GM19468 (cell line): ENCODE measurements around the gene CREB3L2.
"Not testable (repeated sequence)": the region's sequence is repeated elsewhere in the genome, so short reads cannot be mapped to it uniquely, and the experiment has no call there.

ENCODE experiments used
- ATAC-seq: cut with Tn5 transposase; IDR thresholded peaks from one replicate; pipeline ENCODE4 v1.9.1; 2021; ENCODE audit warnings: mild to moderate bottlenecking, moderate library complexity, moderate number of reproducible peaks; ENCODE audit not compliant: unreplicated experiment; ENCODE audit errors: extremely low read depth

Gene CREB3L2

DNA sequence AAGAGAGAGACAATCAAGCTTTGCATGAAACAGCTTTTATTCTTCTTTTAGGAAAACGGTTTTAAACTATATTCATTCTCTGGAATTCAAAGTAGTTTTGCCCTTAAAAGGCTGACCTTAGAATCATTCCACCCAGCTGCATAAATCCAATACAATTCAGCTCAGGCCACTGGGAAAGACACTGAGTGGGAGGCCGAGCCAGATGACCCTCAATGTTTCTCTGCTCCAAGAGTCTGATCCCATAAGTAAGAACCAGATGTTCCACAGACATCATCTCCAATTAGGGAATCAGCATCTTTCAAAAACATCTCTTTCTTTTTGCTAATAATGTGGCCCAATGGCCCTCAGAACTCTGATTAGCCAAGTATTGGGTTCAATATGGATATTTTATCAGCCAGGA is 26.1 kb downstream of the CREB3L2 start:
- no peak for ATAC-seq

- ATAC-seq, result no peak
Observed at GRCh38 chr7:137975221-137975620, 26.7 kb downstream of the CREB3L2 start.

DNA sequence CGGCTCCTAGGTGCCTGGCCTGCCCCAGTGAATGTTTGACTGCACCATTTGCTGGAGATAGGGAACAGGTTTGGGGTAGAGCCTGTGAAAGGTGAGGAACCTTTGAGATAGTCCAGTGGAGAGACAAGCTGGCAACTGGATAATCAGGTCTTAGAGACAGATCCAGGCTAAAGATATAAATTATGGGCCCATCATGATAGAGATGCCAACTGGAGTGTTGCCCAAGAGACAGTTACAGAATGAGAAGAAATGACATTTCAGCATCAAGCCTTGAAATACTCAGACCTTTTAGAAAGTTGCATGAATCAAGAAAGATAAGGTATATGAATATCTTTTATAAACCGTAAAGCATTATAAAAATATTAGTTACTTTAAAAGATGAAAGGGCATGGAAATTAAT is 27.1 kb downstream of the CREB3L2 start:
- no peak for ATAC-seq

DNA sequence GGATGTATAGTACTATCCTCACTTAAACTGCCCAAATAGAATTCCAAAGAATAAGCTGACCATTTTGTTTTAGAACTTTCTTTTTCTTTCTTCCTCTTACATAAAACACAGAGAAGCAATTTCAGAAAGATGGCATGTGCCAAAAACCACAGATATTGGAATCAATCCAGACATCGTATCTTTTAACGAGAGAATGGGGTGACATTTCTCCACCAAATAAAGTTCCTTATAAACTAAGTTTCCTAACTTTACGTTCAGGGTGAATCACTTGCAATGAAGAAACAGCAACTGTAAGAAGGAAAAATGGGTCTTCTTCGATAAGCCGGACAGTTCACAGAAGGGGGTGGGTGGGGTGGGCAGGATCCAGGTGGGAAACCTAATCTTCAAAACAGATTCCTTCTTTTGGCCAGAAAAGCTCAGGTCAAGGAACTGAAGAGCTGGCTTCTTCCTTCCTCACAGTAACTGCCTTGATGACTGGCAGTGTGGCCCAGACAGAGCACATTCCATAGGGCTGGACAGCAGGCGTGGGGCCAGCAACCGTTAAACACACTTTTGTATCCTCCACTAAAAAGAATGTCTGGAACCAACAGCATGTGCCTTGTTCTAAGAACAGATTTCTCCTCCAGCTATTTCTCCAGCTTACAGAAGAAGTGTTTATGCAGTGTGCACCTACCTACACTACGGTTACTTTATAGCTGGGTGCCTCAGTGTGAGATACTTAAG is 31.5 kb downstream of the CREB3L2 start:
- no peak for ATAC-seq

GRCh38 chr7:137969828-137970227 is 32.1 kb downstream of the CREB3L2 start:
- ATAC-seq, result no peak

- no peak for ATAC-seq
Observed at GRCh38 chr7:137968890-137969289, 33.0 kb downstream of the CREB3L2 start.

GRCh38 chr7:137968339-137968738 is 33.5 kb downstream of the CREB3L2 start:
- not testable (repeated sequence) for ATAC-seq

DNA sequence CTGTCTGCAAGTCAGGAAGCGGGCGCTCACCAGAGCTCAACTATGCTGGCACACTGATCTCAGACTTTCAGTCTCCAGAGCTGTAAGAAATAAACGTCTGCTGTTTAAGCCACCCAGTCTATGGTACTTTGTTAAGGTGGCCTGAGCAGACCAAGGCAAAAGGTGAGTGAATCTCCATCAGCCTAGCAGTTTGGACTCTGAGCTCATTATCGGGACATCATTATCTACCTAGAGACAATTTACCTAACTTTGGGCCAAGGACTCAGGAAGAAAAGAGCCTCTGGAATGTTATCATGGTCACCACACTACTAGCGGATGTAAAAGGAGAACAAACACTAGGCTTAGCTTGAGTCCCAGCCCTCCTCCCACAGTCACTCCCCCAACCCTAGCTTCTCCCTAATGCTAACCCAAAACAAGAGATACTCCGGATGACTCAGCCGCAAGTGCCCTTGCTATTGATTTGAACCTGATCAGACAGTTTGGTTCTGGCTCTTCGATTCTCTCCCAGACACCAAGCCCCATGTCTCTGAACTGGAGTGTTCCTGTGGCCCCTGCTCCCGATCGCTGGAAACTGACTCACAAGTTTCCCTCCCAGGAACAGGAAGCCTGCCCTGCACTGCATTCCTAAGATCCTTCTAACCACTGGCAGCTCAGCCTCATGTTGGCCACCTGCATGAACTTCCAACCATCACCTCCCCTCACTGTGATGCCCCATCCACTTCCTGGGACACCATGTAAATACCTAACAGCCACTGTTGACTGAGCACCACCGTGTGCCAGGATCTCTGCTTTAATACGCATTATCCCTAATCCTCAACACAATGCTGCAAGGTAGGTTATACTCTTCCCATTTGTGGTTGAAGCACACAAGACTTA is 34.5 kb downstream of the CREB3L2 start:
- no peak for ATAC-seq

DNA sequence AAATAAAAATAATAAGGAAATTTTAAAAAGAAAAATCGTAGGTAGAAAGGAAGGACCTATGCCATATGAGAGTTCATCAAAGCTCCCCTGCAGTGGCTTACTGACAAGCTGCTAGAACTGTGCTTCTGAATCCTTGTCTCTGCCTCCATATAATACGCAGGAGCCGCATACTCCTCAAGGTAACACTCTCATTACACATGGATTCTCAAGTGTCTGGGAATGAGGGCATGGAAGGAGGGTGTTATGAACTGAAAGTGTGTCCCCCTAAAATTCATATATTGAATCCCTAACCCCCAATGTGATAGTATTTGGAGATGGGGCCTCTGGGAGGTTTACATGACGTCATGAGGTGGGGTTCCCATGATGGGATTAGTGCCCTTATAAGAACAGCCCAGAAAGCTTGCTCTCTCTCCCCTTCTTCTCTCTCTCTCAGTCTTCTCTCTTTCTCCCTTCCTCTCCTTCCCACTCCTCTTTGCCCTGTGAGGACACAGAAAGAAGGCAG is 35.2 kb downstream of the CREB3L2 start:
- ATAC-seq, result no peak

- no peak for ATAC-seq
Observed at GRCh38 chr7:137965942-137966640, 35.8 kb downstream of the CREB3L2 start.

- no peak for ATAC-seq
Observed at GRCh38 chr7:137964824-137965545, 36.9 kb downstream of the CREB3L2 start.

- ATAC-seq, result no peak
Observed at GRCh38 chr7:137962875-137963507, 38.9 kb downstream of the CREB3L2 start.

DNA sequence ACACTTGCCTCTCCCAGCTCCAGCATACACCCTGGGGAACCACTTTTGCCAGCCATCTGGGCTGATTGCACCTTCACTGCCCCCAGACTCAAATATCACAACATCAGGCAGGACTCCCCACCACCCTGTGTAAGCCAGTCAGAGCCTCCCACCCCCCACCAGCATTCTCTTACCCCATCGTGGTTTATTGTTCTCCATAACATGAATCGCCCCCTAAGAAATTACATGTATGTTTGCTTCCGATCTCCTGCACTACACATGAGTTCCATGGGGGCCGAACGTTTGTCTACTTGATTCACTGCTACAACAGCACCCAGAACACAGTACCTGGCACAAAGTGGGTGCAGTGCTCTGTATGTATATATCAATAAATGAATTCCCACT is 39.4 kb downstream of the CREB3L2 start:
- ATAC-seq, result no peak

GRCh38 chr7:137961200-137962177 is 40.4 kb downstream of the CREB3L2 start:
- no peak for ATAC-seq

- ATAC-seq, result no peak
Observed at GRCh38 chr7:137960020-137960419, 41.9 kb downstream of the CREB3L2 start.

- ATAC-seq, result no peak
Observed at GRCh38 chr7:137958470-137959431, 43.1 kb downstream of the CREB3L2 start.

DNA sequence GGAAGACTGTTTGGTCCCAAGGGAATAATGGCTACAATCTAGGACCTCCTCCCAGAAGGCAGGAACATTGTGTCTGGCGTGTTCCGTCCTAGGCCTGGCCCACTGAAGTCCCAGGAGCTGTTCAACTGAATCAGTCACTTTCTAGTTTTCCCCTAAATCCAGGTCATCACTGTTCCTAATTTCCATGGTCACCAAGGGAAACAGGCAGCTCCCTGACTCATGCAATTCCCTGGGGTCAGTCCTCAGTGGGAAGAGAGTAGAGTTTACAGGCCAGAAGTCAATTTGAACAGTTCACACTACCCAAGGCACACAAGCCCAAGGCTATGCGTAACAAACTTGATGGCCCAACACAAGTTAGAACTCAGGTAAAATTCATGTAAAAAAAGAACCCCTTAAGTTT is 44.0 kb downstream of the CREB3L2 start:
- no peak for ATAC-seq
